Uterus (tissue), 2 donors: Measurements from ENCODE around the gene CNOT4.

Experiments
- POLR2A ChIP-seq, 2 donors: fragments of 450-650 bp; IDR thresholded peaks; one replicate each; pipeline ENCODE4 v1.6.1; 2016; ENCODE audit warnings: antibody characterized with exemption in 2 of 2, mild to moderate bottlenecking in 1 of 2, moderate library complexity in 1 of 2
- TF ChIP-seq, protein P1 (sequence below), 4 experiments: fragments of 200-600 bp in 2 of 4; fragments of 450-650 bp in 2 of 4; sonication (generic) in 2 of 4; IDR thresholded peaks; one replicate each; pipeline ENCODE4 v1.5.1; 2016 to 2019; ENCODE audit warnings: antibody characterized with exemption in 4 of 4, mild to moderate bottlenecking in 2 of 4, moderate library complexity in 1 of 4

DNA sequence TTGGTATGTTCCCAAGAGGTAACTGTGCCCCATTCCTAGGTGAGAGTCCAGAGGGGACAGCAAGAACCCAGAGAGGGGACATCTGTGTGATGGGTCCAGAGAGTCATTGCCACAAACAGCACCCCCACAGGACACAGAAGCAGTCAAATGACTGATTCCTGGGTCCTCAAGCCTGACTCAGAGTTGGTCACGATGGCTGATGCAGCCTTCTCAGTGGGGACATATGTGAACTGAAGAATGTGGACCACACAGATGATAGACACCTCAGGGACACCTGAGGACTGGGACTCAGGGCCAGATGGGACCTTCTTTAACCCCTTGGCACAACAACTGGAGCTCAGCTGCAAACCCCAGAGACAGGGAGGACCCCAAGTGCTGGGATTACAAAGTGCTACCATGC, 179.8 kb downstream of the CNOT4 start:
- TF ChIP-seq, protein P1, sequence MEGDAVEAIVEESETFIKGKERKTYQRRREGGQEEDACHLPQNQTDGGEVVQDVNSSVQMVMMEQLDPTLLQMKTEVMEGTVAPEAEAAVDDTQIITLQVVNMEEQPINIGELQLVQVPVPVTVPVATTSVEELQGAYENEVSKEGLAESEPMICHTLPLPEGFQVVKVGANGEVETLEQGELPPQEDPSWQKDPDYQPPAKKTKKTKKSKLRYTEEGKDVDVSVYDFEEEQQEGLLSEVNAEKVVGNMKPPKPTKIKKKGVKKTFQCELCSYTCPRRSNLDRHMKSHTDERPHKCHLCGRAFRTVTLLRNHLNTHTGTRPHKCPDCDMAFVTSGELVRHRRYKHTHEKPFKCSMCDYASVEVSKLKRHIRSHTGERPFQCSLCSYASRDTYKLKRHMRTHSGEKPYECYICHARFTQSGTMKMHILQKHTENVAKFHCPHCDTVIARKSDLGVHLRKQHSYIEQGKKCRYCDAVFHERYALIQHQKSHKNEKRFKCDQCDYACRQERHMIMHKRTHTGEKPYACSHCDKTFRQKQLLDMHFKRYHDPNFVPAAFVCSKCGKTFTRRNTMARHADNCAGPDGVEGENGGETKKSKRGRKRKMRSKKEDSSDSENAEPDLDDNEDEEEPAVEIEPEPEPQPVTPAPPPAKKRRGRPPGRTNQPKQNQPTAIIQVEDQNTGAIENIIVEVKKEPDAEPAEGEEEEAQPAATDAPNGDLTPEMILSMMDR (IDR thresholded peaks at IDR 0.05), result no peak
- no peak for TF ChIP-seq POLR2A (IDR thresholded peaks at IDR 0.05)
